Panc1 (cell line): ENCODE measurements around the gene TMCO4. TPM values are rescaled to one million over a fixed set of nuclear protein-coding genes. Genes with fewer than 3 reads are reported as not detected.
"Not testable (repeated sequence)": the region's sequence is repeated elsewhere in the genome, so short reads cannot be mapped to it uniquely, and the experiment has no call there.

ENCODE experiments used
- ATAC-seq: fragments of 200-7000 bp; cut with Tn5 transposase; 2 replicates; pipeline ENCODE4 v1.9.1; 2020; ENCODE audit warnings: mild to moderate bottlenecking, moderate library complexity
- BruUV-seq: library from RNA; stranded (reverse); fragments of 400-500 nt; replicated peaks from 2 replicates; lab custom pipeline; 2021; lab: Mats Ljungman, UMichigan
- CTCF ChIA-PET: fragments of 300-600 bp; sonication (Branson Sonifier 250); formaldehyde crosslinking; loops from one replicate; lab custom pipeline; 2022; ENCODE audit warnings: antibody characterized with exemption; lab: Charles Lee
- POLR2A ChIA-PET: fragments of 300-600 bp; sonication (Branson Sonifier 250); formaldehyde crosslinking; loops from one replicate; lab custom pipeline; 2022; ENCODE audit warnings: antibody characterized with exemption; lab: Charles Lee
- DNase-seq: peaks from one replicate; pipeline ENCODE4 v3.0.0-alpha.2; 2010; ENCODE audit warnings: low read depth, low spot score
- H3K27ac ChIP-seq: 2 replicates; pipeline ENCODE4 v1.5.1; 2011; ENCODE audit warnings: mild to moderate bottlenecking, low read length, inconsistent platforms
- H3K27me3 ChIP-seq: fragments of 200-500 bp; sonication (Bioruptor generic); 2 replicates; pipeline ENCODE4 v1.6.0; 2014; ENCODE audit warnings: low read length, inconsistent platforms; ENCODE audit not compliant: control insufficient read depth, insufficient read depth
- H3K36me3 ChIP-seq: fragments of 200-500 bp; sonication (Bioruptor generic); 2 replicates; pipeline ENCODE4 v1.5.1; 2014; ENCODE audit warnings: inconsistent platforms, mild to moderate bottlenecking, low read length, moderate library complexity; ENCODE audit not compliant: control insufficient read depth, insufficient read depth
- H3K4me1 ChIP-seq: 2 replicates; pipeline ENCODE4 v1.5.1; 2011; ENCODE audit warnings: inconsistent platforms, mild to moderate bottlenecking, low read length, moderate library complexity; ENCODE audit not compliant: control insufficient read depth, insufficient read depth
- H3K4me3 ChIP-seq, 2 experiments: 2 replicates each; pipeline ENCODE4 v1.5.1; 2011 to 2012; ENCODE audit warnings: low read depth in 2 of 2, low read length in 2 of 2, mild to moderate bottlenecking in 2 of 2, inconsistent platforms in 1 of 2, moderate library complexity in 1 of 2
- H3K9me3 ChIP-seq: fragments of 200-500 bp; sonication (Bioruptor generic); 2 replicates; pipeline ENCODE4 v1.5.1; 2014; ENCODE audit warnings: low read depth, mild to moderate bottlenecking, inconsistent platforms, low read length, moderate library complexity; ENCODE audit not compliant: control insufficient read depth, insufficient read depth
- CTCF ChIP-seq: fragments of 450-650 bp; IDR thresholded peaks from 2 replicates; pipeline ENCODE4 v1.5.1; 2017; ENCODE audit warnings: mild to moderate bottlenecking
- POLR2AphosphoS5 ChIP-seq: IDR thresholded peaks from 2 replicates; pipeline ENCODE4 v1.6.1; 2012; ENCODE audit warnings: mild to moderate bottlenecking, low read depth, low read length, moderate library complexity
- REST ChIP-seq, 2 experiments: IDR thresholded peaks; 2 replicates each; pipeline ENCODE4 v1.6.1; 2011 to 2012; ENCODE audit warnings: low read depth in 2 of 2, control low read depth in 1 of 2, low read length in 1 of 2, mild to moderate bottlenecking in 1 of 2, moderate library complexity in 1 of 2; ENCODE audit not compliant: insufficient read depth in 1 of 2
- SIN3A ChIP-seq: IDR thresholded peaks from 2 replicates; pipeline ENCODE4 v1.6.1; 2012; ENCODE audit warnings: low read depth, mild to moderate bottlenecking, low read length, moderate library complexity, borderline replicate concordance; ENCODE audit not compliant: insufficient read depth
- TCF7L2 ChIP-seq: IDR thresholded peaks from 2 replicates; pipeline ENCODE4 v1.6.1; 2011; ENCODE audit warnings: mild to moderate bottlenecking, low read depth, low read length, inconsistent platforms
- in situ Hi-C: cut with HindIII; loops from 2 replicates; pipeline ENCODE4 v1.10.0; 2016; ENCODE audit warnings: low sequenced_read_pairs, low pct_unique_long_range_greater_than_20kb
- intact Hi-C: fragments of 100-400 bp; cut with micrococcal nuclease; formaldehyde crosslinking; loops from one replicate; pipeline ENCODE4 v1.10.0; 2022; ENCODE audit not compliant: unreplicated experiment
- total RNA-seq: library from RNA; stranded (reverse); gene quantifications from one replicate; pipeline ENCODE4 v1.2.1, GENCODE V29; 2021; ENCODE audit not compliant: unreplicated experiment

TMCO4 gene
- total RNA-seq, 1 experiment from 2014 or later, result 13.2 TPM

DNA sequence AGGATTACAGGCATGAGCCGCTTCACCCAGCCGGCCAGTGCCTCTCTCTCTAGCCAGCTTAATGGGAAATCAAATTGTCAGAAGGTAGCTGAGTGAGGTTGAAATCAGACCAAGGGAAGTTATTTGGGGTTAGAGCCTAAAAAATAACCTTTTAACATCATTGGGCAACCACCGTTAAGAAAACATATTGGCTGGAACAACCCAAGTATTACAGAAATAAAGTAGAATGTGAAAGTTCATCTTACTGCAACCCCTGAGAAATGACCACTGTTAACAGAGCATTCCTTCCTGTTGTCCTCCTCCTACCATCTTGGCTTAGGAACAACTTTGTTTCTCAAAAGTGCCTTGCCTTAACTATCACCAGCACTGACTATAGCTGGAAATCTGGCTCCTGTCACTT, 18.6 kb upstream of the TMCO4 start:
- ATAC-seq (no peak), DNase-seq (no peak)
- intact Hi-C loops (no loop called here), in situ Hi-C loops (no loop called here)
- BruUV-seq, result no TSS peak
- POLR2A ChIA-PET, result interaction anchor here (0.6 kb wide), 1 partner anchor 41 kb away, joined by 16 read pairs; no protein-coding TSS in a partner anchor
- Histone ChIP-seq H3K27ac (no peak overlapping the region), H3K4me3 (no peak overlapping the region), H3K36me3 (no peaks in the 10 kb centered on the region), H3K4me1 (no peaks in the 10 kb centered on the region), H3K27me3 (no peaks in the 10 kb centered on the region), H3K9me3 (no peaks in the 10 kb centered on the region)
- TF ChIP-seq CTCF, result no peak
- no peak for TF ChIP-seq REST (IDR thresholded peaks at IDR 0.05; ENCODE audit: insufficient read depth in 1 of 2, low read depth in 2 of 2, low read length in 1 of 2)
- TF ChIP-seq TCF7L2, result no peak
- no peak for TF ChIP-seq POLR2AphosphoS5
- TF ChIP-seq SIN3A, result no peak
- CTCF ChIA-PET, result no interaction called here

DNA sequence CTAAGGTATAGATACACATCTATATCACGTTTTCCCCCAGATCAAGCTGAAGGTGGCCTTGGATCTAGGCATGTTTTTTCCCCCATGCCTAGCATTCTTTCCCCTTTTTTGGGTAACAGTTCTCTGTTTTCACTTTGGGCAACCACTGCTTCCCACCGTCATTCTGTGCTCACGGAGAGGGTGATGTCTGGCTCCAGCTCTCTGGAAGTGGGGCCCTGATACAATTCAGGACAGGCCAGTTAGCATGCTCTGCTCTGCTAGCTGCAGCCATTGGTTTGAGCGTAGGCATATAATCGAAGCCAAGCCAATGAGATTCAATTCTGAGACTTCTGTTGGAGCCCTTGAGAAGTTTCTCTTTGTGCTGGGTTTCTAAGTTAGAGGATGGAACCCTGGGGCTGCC, 17.4 kb upstream of the TMCO4 start:
- no TSS peak for BruUV-seq
- H3K36me3 ChIP-seq, result no peaks in the 10 kb centered on the region
- ATAC-seq, result no peak
- no peak for TF ChIP-seq POLR2AphosphoS5
- TF ChIP-seq REST (IDR thresholded peaks at IDR 0.05; ENCODE audit: insufficient read depth in 1 of 2, low read depth in 2 of 2, low read length in 1 of 2), result no peak
- TF ChIP-seq SIN3A, result no peak
- no peak overlapping the region for H3K27ac ChIP-seq
- POLR2A ChIA-PET, result no interaction called here
- no peak overlapping the region for H3K4me3 ChIP-seq
- CTCF ChIA-PET, result interaction anchor here (0.6 kb wide), 1 partner anchor 1735 kb away, joined by 9 read pairs; no protein-coding TSS in a partner anchor
- H3K27me3 ChIP-seq, result no peaks in the 10 kb centered on the region
- DNase-seq, result no peak
- no peaks in the 10 kb centered on the region for H3K4me1 ChIP-seq
- in situ Hi-C loops, result no loop called here
- intact Hi-C loops, result no loop called here
- H3K9me3 ChIP-seq, result no peaks in the 10 kb centered on the region

DNA sequence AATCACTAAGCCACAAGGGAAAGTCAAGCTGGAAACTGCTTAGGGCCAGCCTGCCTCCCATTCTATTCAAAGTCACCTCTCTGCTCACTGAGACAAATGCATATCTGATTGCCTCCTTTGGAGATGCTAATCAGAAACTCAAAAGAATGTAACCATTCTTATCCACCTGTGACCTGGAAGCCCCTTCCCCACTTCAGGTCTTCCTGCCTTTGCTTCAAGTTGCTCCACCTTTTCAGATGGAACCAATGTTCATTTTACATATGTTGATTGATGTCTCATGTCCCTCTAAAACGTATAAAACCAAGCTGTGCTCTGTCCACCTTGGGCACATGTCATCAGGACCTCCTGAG, 17.0 kb upstream of the TMCO4 start:
- intact Hi-C loops, BruUV-seq, H3K27me3 ChIP-seq, H3K4me1 ChIP-seq, in situ Hi-C loops, DNase-seq, ATAC-seq, H3K9me3 ChIP-seq, H3K4me3 ChIP-seq, POLR2A ChIA-PET, H3K27ac ChIP-seq, H3K36me3 ChIP-seq: not testable (repeated sequence)
- CTCF ChIA-PET, result interaction anchor here (0.6 kb wide), 1 partner anchor 1735 kb away, joined by 9 read pairs; no protein-coding TSS in a partner anchor
